Stomach (tissue), 9 donors: ENCODE results near the gene FBXO11. TPM values are rescaled to one million over a fixed set of nuclear protein-coding genes. Genes with fewer than 3 reads are reported as not detected.
A peak's percentile ranks its signal among the peaks of the same experiment; 100 is the strongest.

Experiments
- DNase-seq, 2 donors: peaks; one replicate each; pipeline versions ENCODE4 v3.0.0 to v3.0.0-alpha.2; 2013 to 2019
- H3K27ac ChIP-seq, 5 donors: fragments of 200-600 bp in 4 of 5; sonication (generic) in 4 of 5; one replicate each; pipeline ENCODE4 v1.5.1; 2013 to 2019; ENCODE audit warnings: mild to moderate bottlenecking in 1 of 5, moderate library complexity in 1 of 5
- H3K27me3 ChIP-seq, 3 donors: fragments of 200-600 bp; sonication (generic); one replicate each; pipeline ENCODE4 v1.5.1; 2017 to 2019; ENCODE audit warnings: mixed run types in 1 of 3
- H3K36me3 ChIP-seq, 4 donors: fragments of 200-600 bp; sonication (generic); 1 replicate in 3 of 4; 2 replicates in 1 of 4; pipeline ENCODE4 v1.5.1; 2016 to 2019
- H3K4me1 ChIP-seq, 4 donors: fragments of 200-600 bp; sonication (generic); one replicate each; pipeline ENCODE4 v1.5.1; 2016 to 2019
- H3K4me3 ChIP-seq, 4 donors: fragments of 200-600 bp; sonication (generic) in 3 of 4; one replicate each; pipeline ENCODE4 v1.5.1; 2016 to 2019; ENCODE audit warnings: mild to moderate bottlenecking in 1 of 4
- H3K9me3 ChIP-seq, 4 donors: fragments of 200-600 bp; sonication (generic); one replicate each; pipeline ENCODE4 v1.5.1; 2016 to 2019
- CTCF ChIP-seq, 7 experiments: fragments of 450-650 bp in 4 of 7; fragments of 200-600 bp in 3 of 7; sonication (generic) in 3 of 7; IDR thresholded peaks; one replicate each; pipeline ENCODE4 v1.5.1; 2016 to 2019; ENCODE audit warnings: antibody characterized with exemption in 7 of 7, control low read depth in 2 of 7, mild to moderate bottlenecking in 1 of 7
- EP300 ChIP-seq: sonication (generic); formaldehyde crosslinking; IDR thresholded peaks from one replicate; pipeline ENCODE4 v1.6.1; 2017; ENCODE audit warnings: antibody characterized with exemption
- POLR2A ChIP-seq, 4 donors: fragments of 450-650 bp; IDR thresholded peaks; one replicate each; pipeline ENCODE4 v1.6.1; 2016; ENCODE audit warnings: antibody characterized with exemption in 4 of 4, control low read depth in 2 of 4, mild to moderate bottlenecking in 1 of 4, moderate library complexity in 1 of 4
- POLR2AphosphoS5 ChIP-seq, 3 donors: sonication (generic); formaldehyde crosslinking; IDR thresholded peaks; one replicate each; pipeline ENCODE4 v1.6.1; 2016; ENCODE audit warnings: antibody characterized with exemption in 3 of 3
- WGBS, 5 donors: extraction: QIAGEN DNeasy Blood & Tissue Kit in 3 of 5; methylation state at CpG; one replicate each; pipeline versions ENCODE4 v1.1.5 to v1.1.7; 2013 to 2018; 5-methylcytosine and 5-hydroxymethylcytosine counted together
- intact Hi-C: fragments of 100-400 bp; cut with DNase I; formaldehyde crosslinking; loops from one replicate; pipeline ENCODE4 v1.15.1; 2023; ENCODE audit warnings: low total_unique reads
- polyA plus RNA-seq, 3 donors: library from polyadenylated mRNA; stranded (reverse); fragments of 200-250 nt; gene quantifications; one replicate each; pipeline ENCODE4 v1.2.3, GENCODE V29; 2013
- total RNA-seq, 5 donors: library from RNA; depleted of rRNA; stranded (reverse); fragments of >200 nt; gene quantifications; one replicate each; pipeline versions ENCODE4 v1.1.0 to v1.2.3, GENCODE V29; 2014 to 2016
- donor health status: healthy with polysubstance abuse.
- donor health status: Bipolar disorder and iron deficiency.
- donor health status: healthy.

Gene FBXO11
- total and polyA plus RNA-seq, 8 donors = 7.6 to 120 (median 30.8) TPM

DNA sequence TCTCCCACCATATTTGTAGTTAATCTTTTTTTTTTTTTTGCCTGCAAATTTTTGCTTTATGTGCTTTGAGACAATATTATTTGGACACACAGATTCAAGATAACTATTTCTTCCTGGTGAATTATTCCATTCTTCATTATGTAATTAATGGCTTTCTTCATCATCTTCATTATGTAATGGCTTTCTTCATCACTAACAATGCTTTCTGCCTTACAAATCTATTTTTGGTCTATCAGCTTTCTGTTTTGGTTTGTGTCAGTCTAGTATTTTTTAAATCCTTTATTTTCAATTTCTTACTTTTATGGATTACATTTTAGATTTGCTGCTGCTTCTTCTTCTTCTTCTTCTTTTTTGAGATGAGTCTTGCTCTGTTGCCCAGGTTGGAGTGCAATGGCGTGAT lies 62.9 kb downstream of the FBXO11 start:
- Histone ChIP-seq H3K36me3 (peaks cover 0 to 13% (median 12%) of the 10 kb centered on the region in 4 donors), H3K4me3 (no peak overlapping the region), H3K27ac (no peak overlapping the region), H3K9me3 (no peaks in the 10 kb centered on the region), H3K27me3 (no peaks in the 10 kb centered on the region), H3K4me1 (peaks cover 5 to 39% (median 14%) of the 10 kb centered on the region in 4 donors)
- intact Hi-C loops = no loop called here
- WGBS, 5 donors = 96 to 100% (median 100%) methylated on average over 1 of the region's 1 CpG
- DNase-seq = no peak
- TF ChIP-seq EP300 (no peak), POLR2AphosphoS5 (IDR thresholded peaks at IDR 0.05) (no peak), CTCF (IDR thresholded peaks at IDR 0.05) (no peak), POLR2A (IDR thresholded peaks at IDR 0.05) (no peak)

DNA sequence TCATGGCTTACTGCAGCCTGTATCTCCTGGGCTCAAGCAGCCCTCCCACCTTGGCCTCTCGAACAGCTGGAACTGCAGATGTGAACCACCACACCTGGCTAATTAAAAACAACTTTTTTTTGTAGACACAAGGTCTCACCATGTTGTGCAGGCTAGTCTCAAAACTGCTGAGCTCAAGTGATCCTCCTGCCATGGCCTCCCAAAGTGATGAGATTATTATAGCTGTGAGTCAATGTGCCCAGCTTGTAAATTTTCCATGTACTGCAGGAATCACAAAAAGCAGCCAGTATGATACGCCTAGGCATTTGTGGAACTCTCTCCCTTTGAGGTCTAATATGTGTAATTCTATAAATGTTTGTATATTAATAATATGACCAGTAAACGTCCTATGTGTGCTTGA lies 63.5 kb downstream of the FBXO11 start:
- intact Hi-C loops = no loop called here
- Histone ChIP-seq H3K9me3 (no peaks in the 10 kb centered on the region), H3K27ac (no peak overlapping the region), H3K36me3 (peaks cover 2 to 19% (median 17%) of the 10 kb centered on the region in 4 donors), H3K27me3 (no peaks in the 10 kb centered on the region), H3K4me1 (peaks cover 5 to 39% (median 14%) of the 10 kb centered on the region in 4 donors), H3K4me3 (no peak overlapping the region)
- WGBS, 5 donors = 84 to 90% (median 85%) methylated on average over 3 of the region's 3 CpGs
- TF ChIP-seq EP300 (no peak), POLR2A (IDR thresholded peaks at IDR 0.05) (no peak), POLR2AphosphoS5 (IDR thresholded peaks at IDR 0.05) (no peak), CTCF (IDR thresholded peaks at IDR 0.05) (no peak)
- peak in 1 of 2 donors; percentile 5 for DNase-seq

DNA sequence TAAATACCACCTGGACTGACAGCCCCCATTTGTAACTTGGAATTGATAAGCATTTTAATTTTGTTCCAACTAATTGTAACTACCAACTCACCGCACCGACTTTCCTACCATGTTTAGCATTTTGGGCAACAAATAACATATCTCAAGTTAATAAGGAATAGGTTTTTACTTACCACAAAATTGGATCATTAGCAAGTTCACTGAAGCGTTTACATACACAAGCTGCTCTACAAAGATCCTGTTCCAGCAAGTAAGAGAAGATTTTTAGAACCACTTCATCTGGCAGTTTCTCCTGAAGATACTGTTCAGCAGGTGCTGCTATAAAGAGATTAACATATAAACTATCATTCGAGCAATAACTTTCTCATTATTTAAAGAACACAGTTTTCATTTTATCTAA lies 67.6 kb downstream of the FBXO11 start:
- 74 to 78% (median 78%) methylated on average over 4 of the region's 4 CpGs for WGBS, 5 donors
- H3K4me1 ChIP-seq = peaks cover 0 to 16% (median 1%) of the 10 kb centered on the region in 4 donors
- no peak overlapping the region for H3K27ac ChIP-seq
- no peaks in the 10 kb centered on the region for H3K9me3 ChIP-seq
- no peak overlapping the region for H3K4me3 ChIP-seq
- intact Hi-C loops = no loop called here
- TF ChIP-seq CTCF (IDR thresholded peaks at IDR 0.05) = no peak
- no peak for TF ChIP-seq EP300
- TF ChIP-seq POLR2A (IDR thresholded peaks at IDR 0.05) = no peak
- no peak for TF ChIP-seq POLR2AphosphoS5 (IDR thresholded peaks at IDR 0.05)
- peaks cover 40 to 60% (median 59%) of the 10 kb centered on the region in 4 donors for H3K36me3 ChIP-seq
- no peak for DNase-seq
- no peaks in the 10 kb centered on the region for H3K27me3 ChIP-seq

- Histone ChIP-seq H3K27me3 (no peaks in the 10 kb centered on the region), H3K27ac (no peak overlapping the region), H3K4me3 (no peak overlapping the region), H3K36me3 (peaks cover 43 to 65% (median 63%) of the 10 kb centered on the region in 4 donors), H3K9me3 (no peaks in the 10 kb centered on the region), H3K4me1 (peaks cover 0 to 12% (median 0%) of the 10 kb centered on the region in 4 donors)
- intact Hi-C loops = no loop called here
- no peak for DNase-seq
- TF ChIP-seq EP300 = no peak
- TF ChIP-seq POLR2AphosphoS5 (IDR thresholded peaks at IDR 0.05) = no peak
- no peak for TF ChIP-seq CTCF (IDR thresholded peaks at IDR 0.05)
- 87 to 98% (median 90%) methylated on average over 1 of the region's 1 CpG for WGBS, 5 donors
These were observed 68.0 kb downstream of the FBXO11 start for GRCh38 chr2:47838249-47838648.
